Midbrain (tissue), 1 donor: Measurements from ENCODE around the gene ZCCHC13.
"Not testable (repeated sequence)": the region's sequence is repeated elsewhere in the genome, so short reads cannot be mapped to it uniquely, and the experiment has no call there.

Experiments used
- DNase-seq: peaks from one replicate; lab custom pipeline; 2025; lab: John Stamatoyannopoulos, UW

Gene ZCCHC13

GRCh38 chrX:74304016-74304415, at the start of gene ZCCHC13:
ZCCHC13 (plus strand) TSS chrX:74304180; CDS start chrX:74304267, 87 bp downstream.
- no peak for DNase-seq

GRCh38 chrX:74258111-74258510, 45.9 kb upstream of the ZCCHC13 start:
- not testable (repeated sequence) for DNase-seq

- DNase-seq, result no peak
Observed at GRCh38 chrX:74259885-74260491, 44.0 kb upstream of the ZCCHC13 start.

GRCh38 chrX:74262452-74263209, 41.3 kb upstream of the ZCCHC13 start:
- no peak for DNase-seq

GRCh38 chrX:74270393-74270792, 33.6 kb upstream of the ZCCHC13 start:
- DNase-seq, result no peak

- DNase-seq, result no peak
Observed at GRCh38 chrX:74272230-74272629, 31.8 kb upstream of the ZCCHC13 start.

GRCh38 chrX:74274516-74274915, 29.5 kb upstream of the ZCCHC13 start:
- DNase-seq, result no peak

GRCh38 chrX:74277320-74277719, 26.7 kb upstream of the ZCCHC13 start:
- DNase-seq, result no peak

- no peak for DNase-seq
Observed at GRCh38 chrX:74277846-74278245, 26.1 kb upstream of the ZCCHC13 start.

- DNase-seq, result no peak
Observed at GRCh38 chrX:74280759-74281158, 23.2 kb upstream of the ZCCHC13 start.

GRCh38 chrX:74284391-74284952, 19.5 kb upstream of the ZCCHC13 start:
- DNase-seq, result no peak

GRCh38 chrX:74286950-74287740, 16.8 kb upstream of the ZCCHC13 start:
- no peak for DNase-seq

GRCh38 chrX:74291577-74291963, 12.4 kb upstream of the ZCCHC13 start:
- DNase-seq, result no peak

GRCh38 chrX:74291964-74292807, 11.8 kb upstream of the ZCCHC13 start:
- peak; percentile 84 for DNase-seq

- DNase-seq, result no peak
Observed at GRCh38 chrX:74292808-74293123, 11.2 kb upstream of the ZCCHC13 start.

- DNase-seq, result peak; percentile 79
Observed at GRCh38 chrX:74293343-74293946, 10.5 kb upstream of the ZCCHC13 start.

GRCh38 chrX:74295101-74295500, 8.9 kb upstream of the ZCCHC13 start:
- no peak for DNase-seq

GRCh38 chrX:74297766-74298165, 6.2 kb upstream of the ZCCHC13 start:
- no peak for DNase-seq

- no peak for DNase-seq
Observed at GRCh38 chrX:74300869-74301268, 3.1 kb upstream of the ZCCHC13 start.

- DNase-seq, result no peak
Observed at GRCh38 chrX:74318672-74319071, 14.7 kb downstream of the ZCCHC13 start.

- DNase-seq, result not testable (repeated sequence)
Observed at GRCh38 chrX:74319321-74319720, 15.3 kb downstream of the ZCCHC13 start.
